Measurements from ENCODE around the gene C14orf132. TPM values are rescaled to one million over a fixed set of nuclear protein-coding genes. Genes with fewer than 3 reads are reported as not detected.

Gene C14orf132
- total and polyA plus RNA-seq, 3 donors from 2014 or later: 1.4 to 8.4 (median 2.5) TPM

DNA sequence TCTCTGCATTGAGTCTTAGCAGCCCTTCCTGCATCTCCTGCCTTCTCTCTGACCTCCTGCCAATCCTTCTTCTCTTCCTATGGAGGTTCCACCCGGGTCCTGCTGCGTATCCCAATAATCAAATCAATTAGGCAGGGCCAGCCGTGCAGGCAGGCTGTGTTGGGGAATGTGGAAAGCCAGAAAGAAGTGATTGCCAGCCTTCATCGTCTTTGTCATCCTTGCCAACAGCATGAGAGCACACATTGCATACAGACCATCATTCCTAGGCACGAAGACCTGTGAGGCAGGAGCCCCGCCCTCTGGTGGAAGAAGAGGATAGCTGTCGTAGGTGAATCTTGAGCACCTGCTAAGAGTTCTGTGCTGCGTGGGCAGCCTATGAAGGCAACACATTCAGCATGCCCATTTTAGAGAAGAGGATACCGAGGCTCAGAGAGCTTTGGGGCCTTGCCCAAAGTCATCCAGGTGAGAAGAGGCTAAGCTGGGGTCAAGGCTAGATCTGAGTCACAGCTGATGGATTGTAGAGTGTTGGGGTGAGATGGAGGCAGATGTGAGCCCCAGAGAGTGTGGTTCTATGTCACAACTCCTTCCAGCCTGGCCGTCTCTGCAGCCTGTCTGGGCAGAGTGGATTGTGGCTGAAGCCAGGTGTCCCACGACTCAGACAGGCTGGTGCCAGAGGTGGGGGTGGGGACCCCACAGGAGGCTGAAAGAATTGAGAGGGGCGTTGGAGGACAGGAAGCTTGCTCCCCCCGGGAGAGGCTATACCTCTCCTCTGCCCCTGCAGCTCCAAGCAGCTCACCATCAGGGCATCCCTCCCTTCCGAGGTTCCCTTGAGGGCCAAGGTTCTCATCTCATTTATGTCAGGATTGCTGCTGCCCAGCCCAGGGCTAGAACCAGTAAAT is 12.7 kb downstream of the C14orf132 start:
- H3K4me3 ChIP-seq: no peak overlapping the region
- H3K27me3 ChIP-seq: no peaks in the 10 kb centered on the region
- DNase-seq: no peak
- TF ChIP-seq, protein P1, sequence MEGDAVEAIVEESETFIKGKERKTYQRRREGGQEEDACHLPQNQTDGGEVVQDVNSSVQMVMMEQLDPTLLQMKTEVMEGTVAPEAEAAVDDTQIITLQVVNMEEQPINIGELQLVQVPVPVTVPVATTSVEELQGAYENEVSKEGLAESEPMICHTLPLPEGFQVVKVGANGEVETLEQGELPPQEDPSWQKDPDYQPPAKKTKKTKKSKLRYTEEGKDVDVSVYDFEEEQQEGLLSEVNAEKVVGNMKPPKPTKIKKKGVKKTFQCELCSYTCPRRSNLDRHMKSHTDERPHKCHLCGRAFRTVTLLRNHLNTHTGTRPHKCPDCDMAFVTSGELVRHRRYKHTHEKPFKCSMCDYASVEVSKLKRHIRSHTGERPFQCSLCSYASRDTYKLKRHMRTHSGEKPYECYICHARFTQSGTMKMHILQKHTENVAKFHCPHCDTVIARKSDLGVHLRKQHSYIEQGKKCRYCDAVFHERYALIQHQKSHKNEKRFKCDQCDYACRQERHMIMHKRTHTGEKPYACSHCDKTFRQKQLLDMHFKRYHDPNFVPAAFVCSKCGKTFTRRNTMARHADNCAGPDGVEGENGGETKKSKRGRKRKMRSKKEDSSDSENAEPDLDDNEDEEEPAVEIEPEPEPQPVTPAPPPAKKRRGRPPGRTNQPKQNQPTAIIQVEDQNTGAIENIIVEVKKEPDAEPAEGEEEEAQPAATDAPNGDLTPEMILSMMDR (IDR thresholded peaks at IDR 0.05): no peak
- no peak for TF ChIP-seq POLR2A (IDR thresholded peaks at IDR 0.05)
- no peaks in the 10 kb centered on the region for H3K4me1 ChIP-seq
- no peaks in the 10 kb centered on the region for H3K36me3 ChIP-seq (ENCODE audit: low read depth, missing control alignments)
- no peak overlapping the region for H3K27ac ChIP-seq
- WGBS, 2 donors: 86 to 90% methylated on average over 13 to 14 of the region's 14 CpGs
- intact Hi-C loops (cut with DNase I; ENCODE audit: low total_unique reads): no loop called here
- H3K9me3 ChIP-seq: no peaks in the 10 kb centered on the region

DNA sequence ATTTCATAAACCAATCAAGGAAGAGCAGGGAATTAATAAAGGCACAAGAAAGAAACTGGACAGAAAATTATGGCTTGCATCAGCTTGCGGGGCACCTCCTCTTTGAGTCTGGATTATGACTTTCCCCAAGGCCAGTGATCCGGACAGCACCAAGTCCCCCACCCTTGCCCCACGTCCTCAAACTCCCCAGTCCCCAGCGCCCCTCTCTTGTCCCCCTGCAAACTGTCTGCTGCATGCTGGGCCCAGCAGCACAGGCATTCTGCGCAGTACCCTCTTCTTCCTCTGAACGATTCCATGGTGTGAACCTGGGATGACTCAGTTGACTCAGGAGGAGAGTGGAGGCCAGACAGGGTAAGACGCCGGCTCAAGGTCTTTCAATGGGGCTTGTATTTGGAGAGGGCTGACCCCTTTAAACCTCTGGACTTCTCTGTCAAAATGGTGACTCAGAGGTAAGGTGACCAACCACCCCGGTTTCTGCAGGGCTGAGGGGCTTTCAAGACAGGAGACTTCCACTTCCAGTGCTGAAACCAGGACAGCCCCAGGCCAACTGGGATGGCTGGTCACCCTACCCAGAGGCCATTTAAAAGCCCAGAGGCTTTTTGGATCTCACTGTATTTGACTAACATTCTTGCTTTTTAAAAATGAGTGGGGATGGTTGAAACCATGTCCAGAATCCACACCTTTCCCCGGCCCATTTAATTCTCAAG is 13.5 kb downstream of the C14orf132 start:
- Histone ChIP-seq H3K36me3 (ENCODE audit: low read depth, missing control alignments) (no peaks in the 10 kb centered on the region), H3K27ac (no peak overlapping the region), H3K4me1 (no peaks in the 10 kb centered on the region), H3K9me3 (no peaks in the 10 kb centered on the region), H3K4me3 (no peak overlapping the region), H3K27me3 (no peaks in the 10 kb centered on the region)
- no peak for DNase-seq
- intact Hi-C loops (cut with DNase I; ENCODE audit: low total_unique reads): no loop called here
- TF ChIP-seq POLR2A (IDR thresholded peaks at IDR 0.05): no peak
- TF ChIP-seq, protein P1 (IDR thresholded peaks at IDR 0.05): no peak
- WGBS, 2 donors: 79 to 89% methylated on average over 10 of the region's 10 CpGs

DNA sequence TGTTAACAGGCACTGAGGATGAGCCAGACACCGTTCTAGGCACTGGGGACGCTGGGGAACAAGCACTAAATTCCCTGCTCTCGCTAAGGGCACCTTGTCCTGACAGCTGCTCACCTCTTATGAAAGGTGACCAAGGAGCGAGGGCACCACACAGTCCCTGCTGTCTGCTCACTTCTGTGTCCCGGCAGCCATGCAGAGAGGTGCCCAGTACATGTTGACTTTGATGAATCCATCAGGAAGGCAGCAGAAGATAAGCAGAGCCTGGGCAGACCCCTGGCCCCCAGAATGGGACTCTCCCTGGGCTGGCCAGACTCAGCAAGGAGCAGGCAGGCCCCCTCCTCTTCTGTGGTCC is 14.1 kb downstream of the C14orf132 start:
- no peak overlapping the region for H3K27ac ChIP-seq

DNA sequence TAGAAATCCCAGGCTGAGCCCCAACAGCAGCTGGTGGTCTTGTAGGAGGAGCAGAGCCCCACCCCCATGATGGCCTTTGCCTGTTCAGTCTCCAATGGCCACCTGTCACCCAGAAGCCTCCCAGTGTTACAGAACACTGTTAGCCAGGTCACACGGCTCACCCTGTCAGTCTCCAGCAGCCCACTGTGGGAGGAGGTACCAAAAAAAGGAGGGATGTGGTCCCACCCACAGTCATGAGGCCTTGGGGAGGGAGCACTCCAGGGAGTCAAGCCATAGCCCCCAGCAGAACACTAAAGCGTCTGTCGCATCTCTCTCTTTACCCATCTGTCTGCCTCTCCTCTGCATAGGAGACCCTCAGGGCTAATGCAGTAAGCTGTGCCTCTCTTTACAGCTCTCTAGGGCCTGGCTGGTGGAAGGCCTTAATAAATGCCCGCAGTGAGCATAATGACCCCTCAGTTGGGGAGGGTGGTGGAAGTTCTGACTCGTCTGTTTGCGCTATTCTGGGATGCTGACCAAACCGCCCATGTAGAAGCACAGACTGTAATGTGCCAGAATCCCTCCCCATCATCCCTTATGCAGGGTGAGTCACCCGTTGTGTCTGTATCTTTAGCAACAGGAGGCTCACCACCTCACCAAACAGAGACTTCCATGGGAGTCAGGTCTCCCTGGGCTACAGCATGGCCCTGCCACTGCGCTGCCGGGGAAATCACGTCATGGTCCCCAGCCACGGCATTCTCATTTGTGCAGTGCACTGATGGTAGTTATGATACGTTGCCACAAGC is 14.6 kb downstream of the C14orf132 start:
- intact Hi-C loops (cut with DNase I; ENCODE audit: low total_unique reads): no loop called here
- TF ChIP-seq, protein P1 (IDR thresholded peaks at IDR 0.05): no peak
- no peak for TF ChIP-seq POLR2A (IDR thresholded peaks at IDR 0.05)
- no peak overlapping the region for H3K27ac ChIP-seq
- WGBS, 2 donors: 59 to 70% methylated on average over 7 to 13 of the region's 13 CpGs
- no peak overlapping the region for H3K4me3 ChIP-seq
- H3K9me3 ChIP-seq: no peaks in the 10 kb centered on the region
- peak; percentile 37 for DNase-seq
- H3K27me3 ChIP-seq: no peaks in the 10 kb centered on the region
- H3K36me3 ChIP-seq (ENCODE audit: low read depth, missing control alignments): no peaks in the 10 kb centered on the region
- H3K4me1 ChIP-seq: no peaks in the 10 kb centered on the region

More for the DNA sequence above, 14.1 kb downstream of the C14orf132 start:
- Histone ChIP-seq H3K9me3 (no peaks in the 10 kb centered on the region), H3K36me3 (ENCODE audit: low read depth, missing control alignments) (no peaks in the 10 kb centered on the region), H3K4me3 (no peak overlapping the region), H3K4me1 (no peaks in the 10 kb centered on the region), H3K27me3 (no peaks in the 10 kb centered on the region)
- intact Hi-C loops (cut with DNase I; ENCODE audit: low total_unique reads): no loop called here
- no peak for DNase-seq
- WGBS, 2 donors: 84 to 90% methylated on average over 4 to 5 of the region's 5 CpGs
- TF ChIP-seq, protein P1 (IDR thresholded peaks at IDR 0.05): no peak
- TF ChIP-seq POLR2A (IDR thresholded peaks at IDR 0.05): no peak

Data from testis (tissue), 3 donors.